ENCODE data around the gene CD1D. TPM values are rescaled to one million over a fixed set of nuclear protein-coding genes. Genes with fewer than 3 reads are reported as not detected.
"Not testable (repeated sequence)": the region's sequence is repeated elsewhere in the genome, so short reads cannot be mapped to it uniquely, and the experiment has no call there.

The CD1D gene
- polyA plus RNA-seq, 1 donor from 2014 or later, result 0.19 TPM

- H3K4me3 ChIP-seq (ENCODE audit: low read length); H3K79me2 ChIP-seq (replicated peaks; ENCODE audit: insufficient read depth, low read length); H2AFZ ChIP-seq (ENCODE audit: low read depth, low read length); H3K36me3 ChIP-seq (ENCODE audit: insufficient read depth, low read length); H4K20me1 ChIP-seq (ENCODE audit: insufficient read depth); H3K27ac ChIP-seq (ENCODE audit: low read length); H3K9me2 ChIP-seq (ENCODE audit: insufficient read depth, low read length); H3K4me2 ChIP-seq (ENCODE audit: low read length); H3K9ac ChIP-seq (ENCODE audit: low read length); H3F3A ChIP-seq (ENCODE audit: insufficient read depth, low read length, poor library complexity, severe bottlenecking); H3K9me3 ChIP-seq (ENCODE audit: low read length): not testable (repeated sequence)
- peaks cover 44% of the 10 kb centered on the region for H3K27me3 ChIP-seq (ENCODE audit: insufficient read depth, low read depth, low read length)
These were observed 4.8 kb upstream of the CD1D start for GRCh38 chr1:158175915-158176314.

- no peak overlapping the region for H3K27ac ChIP-seq (ENCODE audit: low read length)
- H3K9me3 ChIP-seq (ENCODE audit: low read length), result no peaks in the 10 kb centered on the region
- H3K4me2 ChIP-seq (ENCODE audit: low read length), result no peak overlapping the region
- no peaks in the 10 kb centered on the region for H3K9me2 ChIP-seq (ENCODE audit: insufficient read depth, low read length)
- peaks cover 48% of the 10 kb centered on the region for H3K27me3 ChIP-seq (ENCODE audit: insufficient read depth, low read depth, low read length)
- no peak overlapping the region for H2AFZ ChIP-seq (ENCODE audit: low read depth, low read length)
- TF ChIP-seq TAF1 (IDR thresholded peaks at IDR 0.05; ENCODE audit: low read depth) (no peak), REST (IDR thresholded peaks at IDR 0.05; ENCODE audit: borderline replicate concordance) (no peak), SMC3 (conservative IDR thresholded peaks at IDR 0.05; ENCODE audit: poor library complexity) (no peak), EP300 (conservative IDR thresholded peaks at IDR 0.05; ENCODE audit: poor library complexity, severe bottlenecking) (no peak), MXI1 (conservative IDR thresholded peaks at IDR 0.05; ENCODE audit: poor library complexity, severe bottlenecking) (no peak), CTCF (IDR thresholded peaks at IDR 0.05; ENCODE audit: poor library complexity, severe bottlenecking) (no peak)
- no peaks in the 10 kb centered on the region for H3K79me2 ChIP-seq (replicated peaks; ENCODE audit: insufficient read depth, low read length)
- no peaks in the 10 kb centered on the region for H3K36me3 ChIP-seq (ENCODE audit: insufficient read depth, low read length)
- H3K9ac ChIP-seq (ENCODE audit: low read length), result no peak overlapping the region
- no peak overlapping the region for H3K4me3 ChIP-seq (ENCODE audit: low read length)
- no peaks in the 10 kb centered on the region for H3F3A ChIP-seq (ENCODE audit: insufficient read depth, low read length, poor library complexity, severe bottlenecking)
- no peaks in the 10 kb centered on the region for H4K20me1 ChIP-seq (ENCODE audit: insufficient read depth)
These were observed 4.3 kb upstream of the CD1D start for GRCh38 chr1:158176399-158176798.

- not testable (repeated sequence) for H3K79me2 ChIP-seq (replicated peaks; ENCODE audit: insufficient read depth, low read length); H3K9ac ChIP-seq (ENCODE audit: low read length); H2AFZ ChIP-seq (ENCODE audit: low read depth, low read length); H3K27ac ChIP-seq (ENCODE audit: low read length); H4K20me1 ChIP-seq (ENCODE audit: insufficient read depth); H3K9me3 ChIP-seq (ENCODE audit: low read length); H3F3A ChIP-seq (ENCODE audit: insufficient read depth, low read length, poor library complexity, severe bottlenecking); H3K4me2 ChIP-seq (ENCODE audit: low read length); H3K9me2 ChIP-seq (ENCODE audit: insufficient read depth, low read length); H3K36me3 ChIP-seq (ENCODE audit: insufficient read depth, low read length)
- Histone ChIP-seq H3K4me3 (ENCODE audit: low read length) (peak overlapping the region; percentile 59), H3K27me3 (ENCODE audit: insufficient read depth, low read depth, low read length) (peaks cover 55% of the 10 kb centered on the region)
These were observed 3.6 kb upstream of the CD1D start for GRCh38 chr1:158176849-158177699.
